HG03135 (cell line): ENCODE measurements around the gene FBXW7.

Experiments used
- ATAC-seq: cut with Tn5 transposase; IDR thresholded peaks from one replicate; pipeline ENCODE4 v1.9.1; 2021; ENCODE audit warnings: mild to moderate bottlenecking, moderate library complexity; ENCODE audit not compliant: unreplicated experiment

The FBXW7 gene

DNA sequence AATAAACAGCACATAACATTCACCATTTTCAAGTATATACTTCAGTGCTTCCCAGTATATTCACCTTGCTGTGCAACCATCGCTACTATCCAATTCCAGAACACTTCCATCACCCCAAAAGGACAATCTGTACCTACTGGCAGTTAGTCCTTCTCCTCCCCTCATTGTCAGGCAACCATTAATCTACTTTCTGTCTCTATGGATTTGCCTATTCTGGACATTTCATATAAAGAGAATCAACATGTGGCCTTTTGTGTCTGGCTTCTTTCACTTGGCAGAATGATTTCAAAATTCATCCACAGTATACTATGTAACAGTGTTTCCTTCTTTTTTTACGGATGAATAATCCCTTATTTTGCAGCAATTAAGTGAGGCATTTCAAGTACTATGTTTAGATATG lies 189.4 kb downstream of the FBXW7 start:
- no peak for ATAC-seq

DNA sequence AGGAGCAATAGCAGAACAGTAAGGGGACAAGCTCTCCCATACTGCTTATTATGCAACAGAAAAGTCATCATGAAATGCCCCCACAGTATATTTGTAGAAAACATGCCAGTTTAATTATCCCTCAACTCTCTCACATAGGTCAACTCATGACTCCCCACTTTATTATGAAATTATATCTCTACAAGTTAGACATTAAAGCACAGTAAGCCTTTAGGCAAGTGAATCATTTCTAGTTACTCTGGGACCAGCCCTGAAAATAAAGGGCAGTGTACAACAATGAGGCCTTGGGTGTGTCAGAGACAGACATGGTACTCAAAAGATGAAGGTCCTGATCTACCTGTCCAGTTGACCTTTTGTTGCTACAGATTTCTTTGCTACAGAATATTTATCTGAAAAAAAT lies 191.9 kb downstream of the FBXW7 start:
- ATAC-seq: no peak

DNA sequence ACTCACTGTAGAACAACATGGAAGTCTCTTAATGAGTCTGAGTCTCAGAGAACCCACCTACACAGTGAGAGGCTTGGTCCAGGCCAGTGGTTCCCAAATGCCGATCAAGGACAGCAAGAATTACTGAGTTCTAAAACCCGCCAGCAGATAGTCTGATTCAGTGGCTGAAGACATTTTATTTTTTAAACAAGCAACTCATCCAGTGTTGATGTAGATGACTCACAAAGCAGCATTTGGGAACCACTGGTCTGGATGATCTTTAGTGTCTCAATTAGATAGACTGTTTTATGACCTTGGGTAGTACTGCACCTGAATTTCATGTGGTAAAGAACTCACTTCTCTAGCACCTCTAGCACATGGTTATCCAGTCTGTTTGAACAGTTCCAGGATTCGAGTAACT lies 193.6 kb downstream of the FBXW7 start:
- ATAC-seq: no peak

DNA sequence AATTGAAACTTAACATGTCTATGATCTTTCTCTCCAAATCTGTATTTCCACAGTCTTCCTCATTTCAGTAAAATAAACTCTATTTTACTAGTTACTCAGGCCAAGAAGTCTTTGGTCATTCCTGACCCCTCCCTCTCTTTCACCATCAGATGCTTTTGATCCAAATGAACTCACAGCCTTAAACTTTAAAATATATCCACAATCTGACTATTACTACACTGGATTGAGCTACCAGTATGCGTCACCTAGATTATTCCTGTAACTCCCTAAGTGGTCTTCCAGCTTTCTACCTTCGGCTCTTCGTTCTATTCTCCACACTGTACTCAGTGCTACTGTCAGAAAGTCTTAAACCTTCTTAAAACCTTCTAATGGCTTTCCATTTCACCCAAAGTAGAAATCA lies 195.1 kb downstream of the FBXW7 start:
- ATAC-seq: no peak

DNA sequence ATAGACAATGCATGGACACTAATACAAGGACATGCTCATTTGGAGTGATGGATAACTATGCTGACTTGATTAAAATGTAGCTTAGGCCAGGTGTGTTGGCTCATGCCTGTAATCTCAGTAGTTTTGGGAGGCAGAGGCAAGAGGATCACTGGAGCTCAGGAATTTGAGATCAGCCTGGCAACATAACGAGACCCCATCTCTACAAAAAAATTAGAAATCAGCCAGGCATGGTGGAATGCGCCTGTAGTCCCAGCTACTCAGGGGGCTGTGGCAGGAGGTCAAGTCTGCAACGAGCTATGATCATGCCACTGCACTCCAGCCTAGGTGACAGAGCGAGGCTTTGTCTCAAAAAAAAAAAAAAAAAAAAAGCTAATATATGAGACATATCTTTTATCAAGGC lies 196.3 kb downstream of the FBXW7 start:
- ATAC-seq: no peak

DNA sequence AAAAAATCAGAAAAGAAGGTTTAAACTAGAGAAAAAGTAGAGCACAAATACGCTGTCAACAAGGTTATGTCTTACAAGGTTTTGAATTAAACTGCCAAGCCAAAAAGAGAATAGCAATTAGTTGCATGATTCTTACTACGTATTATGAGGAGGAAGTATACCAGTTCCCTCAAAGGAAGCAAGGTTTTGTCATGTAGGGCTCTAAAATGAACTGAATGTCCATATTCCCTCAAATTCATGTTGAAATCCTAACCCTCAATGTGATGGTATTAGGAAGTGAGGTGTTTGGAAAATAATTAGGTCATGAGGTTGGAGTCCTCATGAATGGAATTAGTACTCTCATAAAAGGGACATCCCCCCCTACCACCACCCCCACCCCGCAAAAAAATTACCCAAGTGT lies 201.0 kb downstream of the FBXW7 start:
- ATAC-seq: no peak

DNA sequence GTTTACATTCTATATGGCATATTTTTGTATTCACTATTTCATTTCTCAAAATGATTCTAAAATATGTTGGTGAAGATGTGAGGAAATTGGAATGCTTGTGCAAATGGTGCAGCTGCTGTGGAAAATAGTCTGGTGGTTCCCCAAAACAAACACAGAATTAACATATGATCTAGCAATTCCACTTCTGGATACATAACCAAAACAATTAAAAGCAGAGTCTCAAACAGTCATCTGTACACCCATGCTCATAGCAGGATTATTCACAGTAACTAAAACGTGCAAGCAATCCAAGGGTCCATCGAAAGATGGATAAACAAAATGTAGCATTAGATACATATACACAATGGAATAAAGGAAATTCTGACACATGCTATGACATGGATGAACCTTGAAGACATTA lies 204.8 kb downstream of the FBXW7 start:
- ATAC-seq: no peak

DNA sequence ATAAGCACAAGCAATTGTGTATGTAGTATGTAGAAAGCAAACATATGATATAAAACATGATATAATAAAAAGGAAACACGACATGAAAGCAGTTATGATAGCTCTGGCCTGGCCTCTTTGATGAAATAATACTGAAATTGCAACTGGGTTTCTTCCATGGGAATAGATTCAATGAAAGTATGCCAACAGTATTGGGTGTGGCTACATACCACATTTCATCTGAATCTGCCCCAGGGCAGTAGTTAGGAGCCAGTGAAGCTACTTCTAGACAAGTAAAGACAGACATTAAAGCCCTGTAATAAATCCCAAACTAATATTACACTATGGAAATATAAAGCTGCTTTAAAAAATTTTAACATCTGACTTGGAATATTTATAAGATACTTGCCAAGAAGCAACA lies 207.3 kb downstream of the FBXW7 start:
- no peak for ATAC-seq

DNA sequence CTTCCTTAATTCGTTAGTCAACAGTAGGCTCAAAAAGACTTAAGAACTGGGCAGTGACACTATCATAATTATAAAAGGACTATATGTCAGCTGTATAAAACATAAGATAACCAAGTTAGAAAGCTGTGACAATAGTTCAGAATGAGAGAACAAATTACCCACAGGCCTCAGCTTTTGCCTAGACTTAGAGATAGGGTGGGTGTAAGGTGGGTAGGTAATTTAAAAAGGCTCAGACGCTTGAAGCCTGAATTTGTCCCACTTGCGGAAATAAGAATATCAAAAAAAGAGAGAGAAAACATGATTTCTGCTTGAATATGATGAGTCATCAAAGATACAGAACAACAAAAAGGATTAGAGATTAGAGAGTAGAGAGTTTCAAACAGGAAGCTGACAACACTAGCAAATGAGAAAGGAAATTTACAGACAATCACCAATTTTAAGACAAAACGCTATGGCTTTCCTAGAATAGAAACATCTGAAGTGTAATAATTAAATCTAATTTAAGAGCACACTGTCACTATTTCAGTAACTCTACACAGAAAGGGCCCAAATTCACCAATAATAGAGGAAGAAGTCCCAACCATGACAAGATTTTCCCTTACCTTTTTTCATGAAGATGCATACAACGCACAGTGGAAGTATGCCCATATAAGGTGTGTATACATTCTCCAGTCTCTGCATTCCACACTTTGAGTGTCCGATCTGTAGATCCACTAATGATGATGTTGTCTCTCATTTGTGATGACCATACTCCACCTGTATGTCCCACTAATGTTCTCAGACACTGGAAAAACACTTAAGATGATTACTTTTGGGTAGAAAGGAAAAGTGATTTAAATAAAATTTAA lies 208.1 kb downstream of the FBXW7 start:
- no peak for ATAC-seq

DNA sequence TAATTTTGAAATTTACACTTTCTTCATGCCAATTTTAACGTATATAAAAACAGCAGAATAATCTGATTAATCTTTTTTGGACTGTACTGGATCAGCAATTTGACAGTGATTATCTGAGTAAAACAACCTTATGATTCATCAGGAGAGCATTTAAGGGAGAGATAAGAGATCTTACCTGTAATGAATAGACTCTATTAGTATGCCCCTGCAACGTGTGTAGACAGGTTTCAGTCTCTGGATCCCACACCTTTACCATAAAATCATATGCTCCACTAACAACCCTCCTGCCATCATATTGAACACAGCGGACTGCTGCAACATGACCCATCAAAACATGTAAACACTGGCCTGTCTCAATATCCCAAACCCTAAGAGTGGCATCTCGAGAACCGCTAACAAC lies 210.1 kb downstream of the FBXW7 start:
- no peak for ATAC-seq

DNA sequence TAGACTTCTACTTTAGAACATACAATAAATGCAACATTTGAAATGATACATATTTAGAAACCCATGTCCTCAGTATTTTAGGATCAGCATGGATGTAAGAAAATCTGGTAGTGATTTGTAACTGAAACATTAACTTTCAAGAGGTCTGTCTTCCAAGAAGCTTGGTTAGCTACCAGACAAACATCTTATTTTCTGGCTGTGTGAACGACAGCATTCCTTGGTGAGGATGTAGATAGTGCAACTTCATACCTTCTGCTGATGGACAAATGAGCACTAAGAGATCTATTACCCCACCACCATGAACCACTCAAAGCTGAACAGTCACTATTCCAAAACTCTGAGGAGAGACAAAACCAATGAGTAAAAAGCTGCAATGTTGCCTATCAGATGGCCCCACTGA lies 212.7 kb downstream of the FBXW7 start:
- ATAC-seq: no peak

DNA sequence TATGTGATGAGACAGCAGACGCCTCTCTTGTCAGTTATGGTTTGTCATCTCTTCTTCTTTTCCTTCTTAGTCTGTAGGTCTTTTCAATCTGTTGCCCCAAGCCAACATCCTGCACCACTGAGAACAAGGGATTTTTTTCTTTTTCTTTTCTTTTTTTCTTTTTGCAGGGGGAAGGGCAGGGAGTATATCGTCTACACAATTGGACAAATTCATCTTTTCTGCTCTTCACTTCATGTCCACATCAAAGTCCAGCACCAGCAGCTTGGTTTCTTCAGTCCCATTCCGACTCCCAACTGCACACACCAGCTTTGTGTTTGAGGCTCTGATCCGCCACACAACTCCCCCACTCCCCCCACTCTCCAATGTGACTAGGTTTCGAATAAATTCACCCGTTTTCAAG lies 213.2 kb downstream of the FBXW7 start:
- no peak for ATAC-seq

DNA sequence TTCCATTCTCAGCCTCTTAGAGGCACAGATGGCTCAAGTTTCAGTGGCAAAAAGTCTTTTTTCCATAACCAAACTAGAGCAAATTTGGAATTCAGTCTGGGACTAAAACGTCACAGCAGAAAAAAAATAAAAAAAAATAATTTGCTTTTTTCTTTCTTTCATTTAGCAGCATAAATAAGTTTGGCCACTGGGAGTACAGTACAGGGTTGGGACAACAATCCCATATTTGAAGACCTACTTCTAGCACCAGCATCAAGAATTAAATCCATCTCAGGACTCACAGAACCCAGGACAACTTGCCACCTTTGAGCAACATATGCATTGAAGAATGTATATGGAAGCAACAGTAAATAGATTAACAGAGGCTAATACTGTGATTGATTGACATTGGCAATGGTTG lies 214.0 kb downstream of the FBXW7 start:
- ATAC-seq: no peak

DNA sequence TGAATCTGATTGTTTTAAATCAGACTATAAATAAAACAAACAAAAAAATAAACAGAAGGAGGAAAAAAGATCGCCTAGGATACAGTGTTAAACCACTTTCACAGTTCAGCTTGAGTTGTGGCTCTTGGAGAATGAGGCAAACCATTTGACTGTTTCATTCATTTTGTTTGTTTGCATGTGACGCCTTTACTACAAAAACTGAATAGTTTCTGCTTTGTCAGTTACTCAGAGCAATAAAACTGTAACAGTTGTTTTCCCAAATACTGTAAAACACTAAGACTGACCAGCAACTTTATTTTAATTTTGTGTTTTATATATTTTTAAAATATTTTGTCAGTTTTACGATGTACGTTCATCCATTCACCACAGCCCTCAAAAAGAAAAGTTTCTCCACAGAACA lies 214.5 kb downstream of the FBXW7 start:
- no peak for ATAC-seq

DNA sequence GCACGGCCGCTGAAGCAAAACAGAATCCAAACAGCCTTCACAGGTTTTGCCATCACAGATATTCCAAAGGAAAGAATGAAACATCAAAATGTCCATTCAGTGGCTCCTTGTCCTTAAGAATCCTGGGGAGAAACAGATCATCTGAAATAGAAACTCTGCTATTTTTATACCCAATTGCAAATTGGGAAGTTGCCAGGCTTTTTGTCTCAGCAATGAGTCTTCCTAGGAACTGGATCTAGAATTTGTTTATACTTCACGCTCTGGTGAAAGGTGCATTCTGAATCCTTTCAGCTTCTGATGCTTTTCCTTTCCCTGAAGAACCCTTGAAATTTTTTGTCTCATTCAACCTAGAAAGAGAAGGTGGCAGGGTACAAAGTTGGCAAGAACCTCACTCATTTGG lies 218.9 kb downstream of the FBXW7 start:
- no peak for ATAC-seq

DNA sequence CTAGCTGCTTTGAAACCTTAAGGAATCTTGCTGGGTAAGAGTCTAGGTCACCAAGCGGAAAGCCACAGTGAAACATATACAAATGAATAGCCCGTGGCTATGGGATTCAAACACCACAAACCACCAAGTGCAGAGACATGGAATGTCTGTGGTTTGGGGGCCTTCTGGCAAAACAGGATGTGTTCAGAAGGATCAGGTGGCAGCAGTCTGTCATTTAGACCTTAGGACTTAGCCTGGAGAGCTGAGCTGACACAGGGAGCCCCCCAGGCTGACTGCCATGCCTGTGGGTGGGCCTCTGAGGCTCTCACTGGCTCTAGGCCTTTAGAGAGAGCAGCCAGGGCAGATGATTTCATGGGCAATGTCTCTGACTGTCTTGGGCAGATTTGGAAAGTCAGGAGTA lies 225.6 kb downstream of the FBXW7 start:
- ATAC-seq: no peak

DNA sequence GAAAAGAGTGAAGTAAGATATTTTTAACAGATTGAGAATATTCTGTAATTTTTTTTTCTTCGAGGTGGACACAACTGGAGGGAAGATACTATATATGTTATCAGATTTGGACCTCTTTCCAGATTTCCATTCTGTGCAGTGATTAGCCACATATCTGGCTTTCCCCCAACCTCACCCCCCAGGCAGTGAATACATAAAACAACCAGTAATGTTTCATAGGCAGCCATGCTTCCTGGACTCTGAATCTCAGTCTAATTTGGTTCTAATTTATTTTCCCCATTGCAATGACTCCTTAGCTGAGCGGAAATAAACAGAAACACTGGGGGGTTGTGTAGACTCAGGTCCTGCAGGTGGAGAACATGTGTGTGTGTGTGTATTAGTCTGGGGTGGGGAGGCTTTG lies 226.5 kb downstream of the FBXW7 start:
- no peak for ATAC-seq

DNA sequence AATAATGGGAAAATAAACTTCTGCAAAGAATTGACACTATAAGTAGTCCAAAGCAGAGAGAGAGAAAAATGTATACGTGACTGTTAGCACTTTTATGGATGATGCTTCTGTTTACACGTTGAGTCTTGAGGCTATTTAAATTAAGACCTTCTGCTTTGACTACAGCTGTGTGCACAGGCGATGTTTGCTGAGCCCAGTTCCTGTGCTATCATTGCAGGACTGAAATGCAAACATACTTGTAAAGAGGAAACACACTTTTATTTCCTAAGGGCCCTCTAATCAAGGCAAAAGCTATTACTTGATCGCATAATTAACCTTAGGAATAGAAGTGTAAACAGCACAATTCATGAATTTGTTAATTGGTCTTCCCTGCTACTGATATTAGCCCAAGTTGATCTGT lies 226.9 kb downstream of the FBXW7 start:
- ATAC-seq: no peak

DNA sequence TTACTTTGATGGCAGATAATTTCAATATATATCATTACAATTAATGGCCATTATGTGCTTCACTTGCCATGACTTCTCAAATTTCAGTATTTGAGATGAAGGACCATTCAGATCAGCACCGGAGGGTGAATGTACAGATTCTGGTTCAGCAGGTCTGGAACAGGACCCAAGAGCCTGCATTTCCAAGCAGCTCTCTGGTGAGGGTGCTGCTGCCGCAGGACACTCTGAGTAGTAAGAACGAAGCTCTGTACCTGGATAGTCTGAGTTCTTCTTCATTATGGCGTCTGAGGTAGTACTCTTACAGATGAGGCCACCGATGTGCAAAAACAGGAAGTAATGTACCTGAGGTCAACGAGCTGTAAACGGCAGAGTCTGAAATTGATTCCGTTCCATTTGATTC lies 228.2 kb downstream of the FBXW7 start:
- ATAC-seq: no peak

DNA sequence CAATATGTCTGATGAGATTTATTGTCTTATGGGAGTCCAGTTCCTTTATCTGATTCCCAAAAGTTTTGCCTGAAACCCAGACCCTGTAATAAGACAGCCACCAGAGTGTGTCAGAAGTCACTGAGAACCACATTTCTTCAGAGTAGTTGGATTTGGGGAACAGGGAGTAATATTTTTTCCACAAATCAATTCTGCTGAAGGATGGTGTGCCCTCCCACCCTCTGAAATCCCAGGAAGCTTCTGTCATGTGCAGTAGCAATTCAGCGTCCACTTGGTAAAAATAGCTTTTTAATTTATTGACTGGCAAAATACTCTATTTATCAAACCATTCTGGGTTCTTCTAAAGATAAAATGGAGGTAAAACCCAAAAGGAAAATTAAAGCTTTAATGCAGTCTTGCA lies 229.4 kb downstream of the FBXW7 start:
- ATAC-seq: no peak

DNA sequence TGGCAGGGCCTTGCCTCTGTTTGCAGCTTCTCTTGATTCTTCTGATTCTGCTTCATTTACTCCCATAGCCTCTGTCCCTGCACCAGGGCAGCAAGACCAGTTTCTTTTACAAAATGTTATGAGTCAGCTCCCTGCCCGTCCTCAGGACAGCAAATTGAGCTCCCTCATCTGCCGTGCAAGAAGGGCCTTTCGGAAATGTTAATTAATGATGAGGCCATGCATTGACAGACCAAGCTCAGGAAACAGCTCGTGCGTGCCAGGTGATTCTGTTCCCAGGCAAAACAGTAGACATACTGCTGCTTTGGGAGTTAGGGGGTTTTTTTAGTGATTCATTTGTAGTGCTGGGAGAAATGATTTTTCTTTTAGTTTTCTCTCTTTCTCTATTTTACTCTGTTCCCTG lies 231.7 kb downstream of the FBXW7 start:
- peak; percentile 83 for ATAC-seq

DNA sequence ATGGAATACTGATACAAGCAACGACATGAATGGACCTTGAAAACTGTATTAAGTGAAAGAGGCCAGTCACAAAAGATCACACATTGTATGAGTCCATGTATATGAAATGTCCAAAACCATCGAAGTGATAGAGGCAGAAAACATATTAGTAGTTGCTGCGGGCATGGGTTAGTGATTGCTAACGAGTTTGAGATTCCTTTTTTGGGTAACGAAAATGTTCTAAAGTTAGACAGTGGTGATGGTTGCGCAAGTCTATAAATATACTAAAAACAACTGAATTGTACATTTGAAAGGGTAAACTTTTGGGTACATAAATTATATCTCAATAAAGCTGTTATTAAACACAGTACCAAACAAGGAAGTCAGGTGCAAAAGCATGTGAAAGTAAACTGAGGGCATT lies 234.5 kb downstream of the FBXW7 start:
- ATAC-seq: no peak

DNA sequence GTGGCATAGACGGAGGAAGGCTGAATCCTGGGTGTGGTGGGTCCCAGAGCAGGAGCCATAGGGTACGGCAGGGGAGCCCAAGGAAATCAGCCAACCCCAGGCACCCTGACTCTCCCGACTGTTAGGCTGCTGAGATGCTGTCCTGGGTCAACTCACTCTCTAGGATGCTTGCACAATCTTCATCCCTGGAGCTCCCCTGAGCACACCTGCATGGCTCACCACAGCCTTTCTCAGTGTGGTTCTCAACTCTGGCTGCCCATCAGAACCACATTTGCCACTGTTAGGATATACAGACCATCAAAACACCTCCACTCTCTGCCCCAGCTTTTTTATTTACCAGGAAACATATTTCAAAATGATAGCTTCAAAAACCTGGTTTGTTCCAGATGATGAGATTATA lies 236.3 kb downstream of the FBXW7 start:
- ATAC-seq: no peak
